Gastrocnemius medialis (tissue), 4 donors: ENCODE results near the gene PLPPR1. TPM values are rescaled to one million over a fixed set of nuclear protein-coding genes. Genes with fewer than 3 reads are reported as not detected.

Experiments
- ATAC-seq, 2 donors: fragments of 150-250 bp; one replicate each; pipeline ENCODE4 v1.9.1; 2016
- DNase-seq, 2 donors: peaks; one replicate each; pipeline ENCODE4 v3.0.0-alpha.2; 2019
- H3K27ac ChIP-seq, 4 donors: fragments of 200-600 bp; sonication (generic); 1 replicate in 1 of 4; 2 replicates in 3 of 4; pipeline ENCODE4 v1.5.1; 2016 to 2018; ENCODE audit warnings: mild to moderate bottlenecking in 2 of 4, moderate library complexity in 1 of 4
- H3K27me3 ChIP-seq, 3 donors: fragments of 200-600 bp; sonication (generic) in 2 of 3; 1 replicate in 1 of 3; 2 replicates in 2 of 3; pipeline versions ENCODE4 v1.5.1 to v1.6.0; 2016 to 2019; ENCODE audit warnings: mild to moderate bottlenecking in 1 of 3, moderate library complexity in 1 of 3
- H3K36me3 ChIP-seq, 2 donors: fragments of 200-600 bp; sonication (generic) in 1 of 2; one replicate each; pipeline ENCODE4 v1.5.1; 2017 to 2018
- H3K4me1 ChIP-seq, 2 donors: fragments of 200-600 bp; sonication (generic) in 1 of 2; one replicate each; pipeline ENCODE4 v1.5.1; 2016 to 2017; ENCODE audit warnings: mild to moderate bottlenecking in 2 of 2
- H3K4me3 ChIP-seq, 4 donors: fragments of 200-600 bp; sonication (generic) in 3 of 4; 1 replicate in 1 of 4; 2 replicates in 3 of 4; pipeline ENCODE4 v1.5.1; 2016 to 2019; ENCODE audit warnings: mild to moderate bottlenecking in 2 of 4
- H3K9me3 ChIP-seq, 3 donors: fragments of 200-600 bp; sonication (generic) in 2 of 3; 1 replicate in 1 of 3; 2 replicates in 2 of 3; pipeline ENCODE4 v1.5.1; 2016 to 2019
- POLR2A ChIP-seq, 2 donors: fragments of 450-650 bp; IDR thresholded peaks; one replicate each; pipeline ENCODE4 v1.6.1; 2017; ENCODE audit warnings: antibody characterized with exemption in 2 of 2, mild to moderate bottlenecking in 2 of 2, moderate library complexity in 2 of 2
- in situ Hi-C, 4 donors: fragments of 200-750 bp; cut with MboI; loops; one replicate each; pipeline versions ENCODE4 v1.15.0 to v1.8.0; 2017; ENCODE audit warnings: low sequenced_read_pairs in 4 of 4
- intact Hi-C: fragments of 100-400 bp; cut with DNase I; formaldehyde crosslinking; loops from one replicate; pipeline ENCODE4 v1.15.1; 2023; ENCODE audit warnings: low total_unique reads
- total RNA-seq, 4 donors: library from RNA; depleted of rRNA; stranded (reverse); fragments of >200 nt; gene quantifications; one replicate each; pipeline versions ENCODE4 v1.1.0 to v1.2.3, GENCODE V29; 2016
- TF ChIP-seq, protein P1 (sequence below), 5 experiments: fragments of 450-650 bp in 3 of 5; fragments of 200-600 bp in 2 of 5; sonication (generic) in 2 of 5; IDR thresholded peaks in 4 of 5; conservative IDR thresholded peaks in 1 of 5; 1 replicate in 4 of 5; 2 replicates in 1 of 5; pipeline ENCODE4 v1.5.1; 2016 to 2019; ENCODE audit warnings: antibody characterized with exemption in 5 of 5, mild to moderate bottlenecking in 3 of 5, moderate library complexity in 3 of 5

The PLPPR1 gene
- total RNA-seq, 4 donors from 2014 or later, result not detected

DNA sequence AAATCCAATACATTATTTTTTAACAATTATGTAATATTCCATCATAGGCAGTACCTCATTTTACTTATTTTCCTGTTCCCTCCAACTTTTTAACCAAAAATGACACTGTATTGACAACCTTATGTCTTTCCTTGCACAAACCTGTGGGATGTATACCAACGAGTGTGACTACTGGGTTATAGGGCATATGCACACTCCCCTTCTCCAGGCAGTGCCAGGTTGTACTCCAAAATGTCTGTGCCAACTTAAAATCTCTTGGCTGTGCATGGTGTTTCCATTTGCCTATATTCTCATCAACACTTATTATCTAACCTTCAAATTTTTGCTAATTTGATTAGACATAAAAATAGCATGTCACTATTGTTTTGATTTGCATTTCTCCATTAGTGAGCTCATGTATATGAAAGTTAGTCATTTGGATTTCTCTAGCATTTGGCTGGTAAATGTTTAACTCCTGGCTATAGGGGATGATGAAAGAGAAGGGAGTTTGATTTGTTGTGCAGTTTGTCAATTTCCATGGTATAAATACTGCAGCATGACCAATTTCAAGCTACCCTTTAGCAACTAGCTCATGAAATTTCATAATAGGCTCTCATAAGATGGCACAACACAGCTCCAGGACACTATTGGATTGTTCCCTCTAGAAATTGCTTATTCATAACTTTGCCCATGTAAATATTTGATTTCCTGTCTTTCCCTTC, 226.4 kb downstream of the PLPPR1 start:
- in situ Hi-C loops (no loop called here), intact Hi-C loops (no loop called here)
- Histone ChIP-seq H3K9me3 (no peaks in the 10 kb centered on the region), H3K27me3 (no peaks in the 10 kb centered on the region), H3K4me3 (no peak overlapping the region), H3K36me3 (no peaks in the 10 kb centered on the region), H3K4me1 (no peaks in the 10 kb centered on the region), H3K27ac (no peak overlapping the region)
- ATAC-seq, result no peak
- DNase-seq, result no peak
- TF ChIP-seq, protein P1, sequence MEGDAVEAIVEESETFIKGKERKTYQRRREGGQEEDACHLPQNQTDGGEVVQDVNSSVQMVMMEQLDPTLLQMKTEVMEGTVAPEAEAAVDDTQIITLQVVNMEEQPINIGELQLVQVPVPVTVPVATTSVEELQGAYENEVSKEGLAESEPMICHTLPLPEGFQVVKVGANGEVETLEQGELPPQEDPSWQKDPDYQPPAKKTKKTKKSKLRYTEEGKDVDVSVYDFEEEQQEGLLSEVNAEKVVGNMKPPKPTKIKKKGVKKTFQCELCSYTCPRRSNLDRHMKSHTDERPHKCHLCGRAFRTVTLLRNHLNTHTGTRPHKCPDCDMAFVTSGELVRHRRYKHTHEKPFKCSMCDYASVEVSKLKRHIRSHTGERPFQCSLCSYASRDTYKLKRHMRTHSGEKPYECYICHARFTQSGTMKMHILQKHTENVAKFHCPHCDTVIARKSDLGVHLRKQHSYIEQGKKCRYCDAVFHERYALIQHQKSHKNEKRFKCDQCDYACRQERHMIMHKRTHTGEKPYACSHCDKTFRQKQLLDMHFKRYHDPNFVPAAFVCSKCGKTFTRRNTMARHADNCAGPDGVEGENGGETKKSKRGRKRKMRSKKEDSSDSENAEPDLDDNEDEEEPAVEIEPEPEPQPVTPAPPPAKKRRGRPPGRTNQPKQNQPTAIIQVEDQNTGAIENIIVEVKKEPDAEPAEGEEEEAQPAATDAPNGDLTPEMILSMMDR (IDR thresholded peaks at IDR 0.05 in 4 of 5, conservative IDR thresholded peaks at IDR 0.05 in 1 of 5), result no peak
- no peak for TF ChIP-seq POLR2A (IDR thresholded peaks at IDR 0.05)

DNA sequence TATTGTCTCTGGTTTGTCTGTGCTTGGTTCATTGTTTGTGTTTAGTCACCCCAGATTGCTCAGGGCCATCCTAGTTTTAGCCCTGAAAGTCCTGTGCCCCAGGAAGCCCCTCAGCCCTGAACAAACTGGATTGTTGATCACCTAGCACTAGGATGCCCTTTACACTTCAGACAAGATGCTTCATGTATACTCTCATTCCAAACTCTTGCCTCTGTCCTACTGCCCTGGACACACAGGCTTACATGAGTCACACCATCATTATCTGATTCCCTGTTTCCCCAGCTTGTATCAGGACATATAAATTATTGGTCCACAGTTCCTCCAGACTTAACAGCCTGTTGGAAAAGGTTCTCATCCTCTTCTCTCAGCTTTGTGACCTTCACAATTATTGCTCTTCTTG, 236.2 kb downstream of the PLPPR1 start:
- DNase-seq, result no peak
- H3K4me1 ChIP-seq, result no peaks in the 10 kb centered on the region
- H3K27ac ChIP-seq, result no peak overlapping the region
- H3K36me3 ChIP-seq, result no peaks in the 10 kb centered on the region
- intact Hi-C loops (no loop called here), in situ Hi-C loops (no loop called here)
- ATAC-seq, result no peak
- no peaks in the 10 kb centered on the region for H3K9me3 ChIP-seq
- no peak overlapping the region for H3K4me3 ChIP-seq
- no peaks in the 10 kb centered on the region for H3K27me3 ChIP-seq
- TF ChIP-seq POLR2A (IDR thresholded peaks at IDR 0.05), result no peak
- TF ChIP-seq, protein P1 (IDR thresholded peaks at IDR 0.05 in 4 of 5, conservative IDR thresholded peaks at IDR 0.05 in 1 of 5), result no peak

GRCh38 chr9:101265261-101265660, 236.7 kb downstream of the PLPPR1 start:
- no peaks in the 10 kb centered on the region for H3K27me3 ChIP-seq
- H3K36me3 ChIP-seq, result no peaks in the 10 kb centered on the region
- no peak for ATAC-seq
- TF ChIP-seq, protein P1 (IDR thresholded peaks at IDR 0.05 in 4 of 5, conservative IDR thresholded peaks at IDR 0.05 in 1 of 5), result no peak
- TF ChIP-seq POLR2A (IDR thresholded peaks at IDR 0.05), result no peak
- H3K4me3 ChIP-seq, result no peak overlapping the region
- H3K9me3 ChIP-seq, result no peaks in the 10 kb centered on the region
- H3K27ac ChIP-seq, result no peak overlapping the region
- no peaks in the 10 kb centered on the region for H3K4me1 ChIP-seq
- no peak for DNase-seq
- in situ Hi-C loops (no loop called here), intact Hi-C loops (no loop called here)

DNA sequence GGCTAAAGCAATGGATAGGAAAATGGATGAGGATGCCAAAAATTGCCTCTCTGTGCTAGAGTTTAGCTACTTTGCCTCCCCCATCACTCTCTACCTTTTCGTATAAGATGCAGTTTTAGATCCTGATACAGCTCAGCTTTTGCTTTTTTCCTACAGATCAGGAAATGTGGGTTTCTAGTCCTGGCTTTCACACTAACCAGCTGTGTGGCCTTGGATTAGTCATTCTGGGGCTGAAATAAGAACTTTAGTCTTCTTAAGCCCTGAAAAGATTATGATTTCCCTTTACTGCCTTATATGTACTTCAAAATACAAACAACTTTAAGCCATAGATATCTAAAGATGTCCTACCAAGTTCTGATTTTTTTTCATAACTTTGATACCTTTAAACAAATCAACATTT, 239.9 kb downstream of the PLPPR1 start:
- ATAC-seq, result no peak
- intact Hi-C loops, result no loop called here

More for the DNA sequence above, 239.9 kb downstream of the PLPPR1 start:
- H3K27ac ChIP-seq, result no peak overlapping the region
- H3K4me3 ChIP-seq, result no peak overlapping the region
- TF ChIP-seq, protein P1 (IDR thresholded peaks at IDR 0.05 in 4 of 5, conservative IDR thresholded peaks at IDR 0.05 in 1 of 5), result no peak
- H3K27me3 ChIP-seq, result no peaks in the 10 kb centered on the region
- no peaks in the 10 kb centered on the region for H3K4me1 ChIP-seq
- H3K9me3 ChIP-seq, result no peaks in the 10 kb centered on the region
- H3K36me3 ChIP-seq, result no peaks in the 10 kb centered on the region
- no peak for DNase-seq
- in situ Hi-C loops, result no loop called here
